ENCODE measurements around the gene TMEM37. TPM values are rescaled to one million over a fixed set of nuclear protein-coding genes. Genes with fewer than 3 reads are reported as not detected.

Gene TMEM37
- total and polyA plus RNA-seq, 8 donors: 15.3 to 31.2 (median 28.0) TPM

- Histone ChIP-seq H3K27ac (peak overlapping the region; percentile 34 to 62), H3K27me3 (peaks cover 0 to 39% of the 10 kb centered on the region in 2 donors), H3K36me3 (no peaks in the 10 kb centered on the region), H3K9me3 (no peaks in the 10 kb centered on the region), H3K4me1 (peaks cover 28 to 66% of the 10 kb centered on the region in 2 donors), H3K4me3 (no peak overlapping the region)
- ATAC-seq: no peak
- intact Hi-C loops (cut with DNase I): no loop called here
- no peak for DNase-seq
- no peak for TF ChIP-seq CTCF (IDR thresholded peaks at IDR 0.05)
These were observed 2.1 kb downstream of the TMEM37 start for GRCh38 chr2:119433636-119434327.

DNA sequence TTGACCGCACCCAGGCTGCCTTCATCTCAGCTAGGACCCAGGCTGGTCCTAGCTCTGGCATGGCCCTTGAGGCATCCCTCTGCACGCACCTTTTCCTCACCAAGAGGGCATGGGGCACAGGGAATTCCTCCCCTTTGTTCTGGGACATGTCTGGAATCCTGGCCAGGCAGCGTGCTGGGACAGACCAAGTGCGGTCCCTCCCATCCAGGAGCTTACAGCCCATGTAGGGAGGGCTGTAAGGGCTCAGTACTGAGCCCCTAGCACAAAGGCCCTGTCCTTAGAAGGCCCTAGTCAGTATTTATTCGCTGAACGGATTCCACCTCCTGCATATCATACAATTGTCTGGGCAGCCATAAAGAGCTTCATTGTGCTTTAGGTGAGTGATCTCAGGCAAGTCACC is 3.0 kb downstream of the TMEM37 start:
- TF ChIP-seq CTCF (IDR thresholded peaks at IDR 0.05): no peak
- peak overlapping the region; percentile 34 to 62 for H3K27ac ChIP-seq
- no peak overlapping the region for H3K4me3 ChIP-seq
- DNase-seq (no peak), ATAC-seq (no peak)
- H3K4me1 ChIP-seq: peaks cover 25 to 57% of the 10 kb centered on the region in 2 donors
- intact Hi-C loops (cut with DNase I): no loop called here
- H3K9me3 ChIP-seq: no peaks in the 10 kb centered on the region
- no peaks in the 10 kb centered on the region for H3K36me3 ChIP-seq
- H3K27me3 ChIP-seq: peaks cover 0 to 39% of the 10 kb centered on the region in 2 donors

DNA sequence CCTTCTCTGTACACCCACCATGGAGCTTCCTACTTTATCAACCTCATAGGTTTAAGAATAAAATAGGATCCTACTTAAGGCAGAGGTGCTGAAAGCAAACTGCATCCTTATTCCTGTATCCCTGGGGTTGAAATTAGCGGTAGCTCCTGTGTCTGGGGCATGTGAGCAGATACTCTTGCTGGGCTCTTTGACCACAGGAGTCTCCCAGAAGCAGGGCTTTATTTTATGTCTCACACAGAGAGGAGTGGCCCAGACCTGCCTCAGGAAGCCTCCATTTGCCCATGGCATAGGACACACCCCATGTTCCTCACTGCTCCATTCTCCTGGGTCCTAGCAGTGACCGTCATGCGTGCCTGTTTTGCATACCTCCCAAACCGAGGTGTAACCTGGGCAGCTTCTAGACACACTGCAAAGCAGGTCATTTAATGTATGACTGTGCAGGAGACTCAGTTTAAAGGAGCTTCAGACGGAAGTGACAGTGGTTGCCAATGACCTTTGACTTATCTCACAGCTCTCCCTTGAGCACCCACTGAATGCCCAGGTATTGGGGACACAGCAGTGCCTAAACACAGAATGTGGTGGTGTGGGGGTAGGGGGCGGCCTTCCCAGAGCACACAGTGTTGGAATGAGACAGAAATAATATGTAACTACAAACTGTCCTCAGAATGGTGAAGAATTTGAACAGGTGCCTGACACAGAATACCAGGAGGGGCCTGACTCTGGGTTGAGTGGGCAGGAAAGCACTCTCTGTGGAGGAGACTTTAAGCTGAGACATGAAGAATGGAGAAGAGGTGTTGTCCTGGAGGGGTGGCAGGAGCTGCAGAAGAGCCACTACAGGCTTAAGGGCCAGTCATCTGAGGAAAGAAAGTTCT is 3.7 kb downstream of the TMEM37 start:
- Histone ChIP-seq H3K4me1 (peaks cover 19 to 51% of the 10 kb centered on the region in 2 donors), H3K36me3 (no peaks in the 10 kb centered on the region), H3K27me3 (peaks cover 0 to 34% of the 10 kb centered on the region in 2 donors), H3K27ac (peak overlapping the region; percentile 6 to 62), H3K9me3 (no peaks in the 10 kb centered on the region), H3K4me3 (no peak overlapping the region)
- DNase-seq (no peak), ATAC-seq (peak; percentile 17)
- TF ChIP-seq CTCF (IDR thresholded peaks at IDR 0.05): no peak
- intact Hi-C loops (cut with DNase I): no loop called here

- Histone ChIP-seq H3K27ac (peak overlapping the region; percentile 6 to 33), H3K9me3 (no peaks in the 10 kb centered on the region), H3K27me3 (peaks cover 0 to 28% of the 10 kb centered on the region in 2 donors), H3K36me3 (no peaks in the 10 kb centered on the region), H3K4me1 (peaks cover 17 to 46% of the 10 kb centered on the region in 2 donors), H3K4me3 (no peak overlapping the region)
- ATAC-seq (peak; percentile 37), DNase-seq (no peak)
- TF ChIP-seq CTCF (IDR thresholded peaks at IDR 0.05): no peak
- intact Hi-C loops (cut with DNase I): no loop called here
These were observed 4.3 kb downstream of the TMEM37 start for GRCh38 chr2:119435953-119436297.
